Kidney (tissue), 14 donors: ENCODE results near the gene ADAM33. TPM values are rescaled to one million over a fixed set of nuclear protein-coding genes. Genes with fewer than 3 reads are reported as not detected.

Experiments used
- DNase-seq, 5 donors: peaks; one replicate each; pipeline ENCODE4 v3.0.0-alpha.2; 2013 to 2020
- FAIRE-seq: peaks from 2 replicates; lab custom pipeline; 2012; peaks lifted over from hg19 to GRCh38; lab: Jason Lieb, UNC
- H3K27ac ChIP-seq, 2 donors: one replicate each; pipeline ENCODE4 v1.7.0; 2013; ENCODE audit warnings: low read depth in 2 of 2, low read length in 2 of 2, inconsistent platforms in 1 of 2
- H3K27me3 ChIP-seq: one replicate; pipeline ENCODE4 v1.7.1; 2013; ENCODE audit warnings: low read length, inconsistent platforms; ENCODE audit not compliant: control insufficient read depth, insufficient read depth
- H3K36me3 ChIP-seq, 3 donors: one replicate each; pipeline versions ENCODE4 v1.7.0 to v1.7.1; 2013; ENCODE audit warnings: low read length in 3 of 3, control low read depth in 1 of 3, inconsistent platforms in 1 of 3; ENCODE audit not compliant: insufficient read depth in 3 of 3, control insufficient read depth in 2 of 3
- H3K4me1 ChIP-seq, 3 donors: one replicate each; pipeline versions ENCODE4 v1.7.0 to v1.7.1; 2013; ENCODE audit warnings: low read length in 3 of 3, inconsistent platforms in 1 of 3, low read depth in 1 of 3; ENCODE audit not compliant: control insufficient read depth in 2 of 3, insufficient read depth in 2 of 3
- H3K4me3 ChIP-seq, 3 donors: one replicate each; pipeline versions ENCODE4 v1.7.0 to v1.8.1; 2013; ENCODE audit warnings: low read length in 3 of 3, control low read depth in 1 of 3, inconsistent platforms in 1 of 3
- H3K9ac ChIP-seq, 3 donors: one replicate each; pipeline versions ENCODE4 v1.7.0 to v1.7.1; 2013; ENCODE audit warnings: low read length in 3 of 3, control low read depth in 1 of 3, inconsistent platforms in 1 of 3
- H3K9me3 ChIP-seq, 3 donors: one replicate each; pipeline versions ENCODE4 v1.7.0 to v1.7.1; 2013; ENCODE audit warnings: low read length in 3 of 3, control low read depth in 1 of 3, inconsistent platforms in 1 of 3; ENCODE audit not compliant: control insufficient read depth in 2 of 3, insufficient read depth in 1 of 3
- intact Hi-C: fragments of 100-400 bp; cut with DNase I; formaldehyde crosslinking; loops from one replicate; pipeline ENCODE4 v1.11.1; 2022
- polyA plus RNA-seq: library from polyadenylated mRNA; stranded (reverse); fragments of 350-450 nt; fragmentation: Illumina TruSeq; extraction: RNeasy Lipid Tissue Mini Kit (QIAGEN cat#74804); gene quantifications from one replicate; pipeline ENCODE4 v1.2.3, GENCODE V29; 2014; ENCODE audit warnings: low read depth, low replicate concordance; ENCODE audit not compliant: insufficient read depth
- total RNA-seq: library from RNA; stranded (reverse); fragmentation: NEBNext Ultra II Directional; extraction: Animal tissue kit (Norgen Biotek cat#: 25700); gene quantifications from one replicate; pipeline ENCODE4 v1.2.1, GENCODE V29; 2021
- TF ChIP-seq, protein P1 (sequence below): IDR thresholded peaks from 3 replicates; pipeline ENCODE4 v1.5.1; 2012; ENCODE audit warnings: mild to moderate bottlenecking, moderate library complexity, borderline replicate concordance; ENCODE audit not compliant: insufficient read depth; ENCODE audit errors: extremely low read depth
- donor health status: control.
- donor health status: control.
- donor health status: control.
- donor health status: control.
- donor health status: control.
- donor health status: DM: yes; HTN: yes; CAD: no.
- donor health status: Normal renal cell carcinoma (clear cell type).

ADAM33 gene
- total and polyA plus RNA-seq, 2 donors from 2014 or later = 4.1 to 4.3 TPM

DNA sequence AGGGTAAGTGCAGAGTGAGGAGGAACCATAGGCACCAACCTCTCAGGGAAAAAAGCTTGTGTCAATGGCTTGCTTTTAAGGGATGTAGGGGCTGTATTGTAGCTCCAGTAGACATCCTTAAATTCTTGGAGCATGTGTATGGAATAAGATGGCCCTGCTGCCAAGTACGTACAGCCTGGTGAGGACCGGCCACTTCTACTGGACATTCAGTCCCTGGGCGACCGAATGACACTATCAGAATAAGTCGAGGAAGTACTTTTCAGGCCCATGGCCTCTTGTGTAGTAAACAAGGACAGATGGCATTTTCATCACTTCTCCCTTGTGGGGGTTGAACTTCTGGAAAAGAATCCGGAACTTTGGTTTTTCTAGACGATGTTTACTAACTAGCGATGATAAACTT is 51.4 kb downstream of the ADAM33 start:
- Histone ChIP-seq H3K27me3 (no peaks in the 10 kb centered on the region), H3K36me3 (peaks cover 4 to 6% (median 6%) of the 10 kb centered on the region in 3 donors), H3K4me3 (no peak overlapping the region), H3K9me3 (no peaks in the 10 kb centered on the region), H3K27ac (no peak overlapping the region), H3K9ac (no peak overlapping the region), H3K4me1 (no peaks in the 10 kb centered on the region)
- DNase-seq (no peak), FAIRE-seq (no peak)
- TF ChIP-seq, protein P1, sequence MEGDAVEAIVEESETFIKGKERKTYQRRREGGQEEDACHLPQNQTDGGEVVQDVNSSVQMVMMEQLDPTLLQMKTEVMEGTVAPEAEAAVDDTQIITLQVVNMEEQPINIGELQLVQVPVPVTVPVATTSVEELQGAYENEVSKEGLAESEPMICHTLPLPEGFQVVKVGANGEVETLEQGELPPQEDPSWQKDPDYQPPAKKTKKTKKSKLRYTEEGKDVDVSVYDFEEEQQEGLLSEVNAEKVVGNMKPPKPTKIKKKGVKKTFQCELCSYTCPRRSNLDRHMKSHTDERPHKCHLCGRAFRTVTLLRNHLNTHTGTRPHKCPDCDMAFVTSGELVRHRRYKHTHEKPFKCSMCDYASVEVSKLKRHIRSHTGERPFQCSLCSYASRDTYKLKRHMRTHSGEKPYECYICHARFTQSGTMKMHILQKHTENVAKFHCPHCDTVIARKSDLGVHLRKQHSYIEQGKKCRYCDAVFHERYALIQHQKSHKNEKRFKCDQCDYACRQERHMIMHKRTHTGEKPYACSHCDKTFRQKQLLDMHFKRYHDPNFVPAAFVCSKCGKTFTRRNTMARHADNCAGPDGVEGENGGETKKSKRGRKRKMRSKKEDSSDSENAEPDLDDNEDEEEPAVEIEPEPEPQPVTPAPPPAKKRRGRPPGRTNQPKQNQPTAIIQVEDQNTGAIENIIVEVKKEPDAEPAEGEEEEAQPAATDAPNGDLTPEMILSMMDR = no peak
- intact Hi-C loops = no loop called here

DNA sequence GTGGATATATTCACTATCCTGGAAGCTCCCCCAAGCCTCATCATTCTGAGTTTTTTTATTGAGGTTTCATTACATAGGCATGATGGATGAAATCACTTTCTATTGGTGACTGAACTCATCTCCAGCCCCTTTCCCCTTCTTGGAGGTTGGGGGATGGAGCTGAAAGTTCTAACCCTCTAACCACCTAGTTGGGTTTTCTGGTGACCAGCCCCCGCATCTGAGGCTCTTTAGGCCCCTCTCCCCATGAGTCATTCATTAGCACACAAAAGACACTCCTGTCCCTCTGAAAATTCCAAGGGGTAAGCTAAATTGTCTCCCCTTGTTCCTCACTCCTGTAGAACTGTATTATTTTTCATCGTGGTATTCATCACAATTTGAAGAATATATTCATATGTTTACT is 51.9 kb downstream of the ADAM33 start:
- intact Hi-C loops = no loop called here
- peaks cover 4 to 6% (median 6%) of the 10 kb centered on the region in 3 donors for H3K36me3 ChIP-seq
- no peak overlapping the region for H3K9ac ChIP-seq
- FAIRE-seq = no peak
- H3K4me3 ChIP-seq = no peak overlapping the region
- H3K27me3 ChIP-seq = no peaks in the 10 kb centered on the region
- DNase-seq = no peak
- no peaks in the 10 kb centered on the region for H3K4me1 ChIP-seq
- no peak overlapping the region for H3K27ac ChIP-seq
- TF ChIP-seq, protein P1 = no peak
- no peaks in the 10 kb centered on the region for H3K9me3 ChIP-seq

DNA sequence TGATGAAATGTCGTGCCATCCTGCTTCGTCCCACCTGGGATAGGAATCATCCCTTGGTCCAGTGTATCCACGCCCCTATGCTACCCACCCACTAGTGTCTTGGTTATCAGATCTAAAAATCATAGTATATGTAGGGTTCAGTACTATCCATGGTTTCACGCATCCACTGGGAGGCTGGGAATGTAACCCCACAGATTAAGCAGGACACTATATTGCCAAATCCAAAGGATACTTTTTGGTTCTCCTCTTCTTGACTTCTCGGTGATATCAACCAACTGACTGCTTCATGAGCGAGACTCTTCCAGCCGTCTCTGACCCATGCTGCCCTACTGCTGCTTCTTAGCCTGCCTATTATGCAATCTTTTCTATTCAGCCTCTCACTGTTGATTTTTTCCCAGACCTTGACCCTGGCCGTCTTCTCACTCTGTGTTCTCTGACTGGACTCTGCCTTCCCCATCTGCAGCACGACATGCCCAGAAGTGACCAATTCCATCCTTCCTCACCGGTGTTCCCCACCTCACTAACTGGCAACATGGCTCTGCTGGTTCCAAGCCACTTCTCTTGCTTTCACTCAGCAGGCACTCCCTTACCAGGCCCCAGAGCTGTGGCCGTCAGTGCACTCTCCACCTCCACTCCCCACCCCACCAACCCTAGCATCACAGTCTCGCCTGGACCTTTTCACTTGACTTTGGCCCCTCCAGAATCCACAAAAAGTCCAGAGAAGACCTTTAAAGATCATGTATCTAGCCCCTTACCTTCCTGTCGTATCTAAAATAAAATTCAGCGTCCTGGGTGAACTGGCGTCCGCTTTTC is 53.1 kb downstream of the ADAM33 start:
- intact Hi-C loops = no loop called here
- FAIRE-seq = no peak
- no peak for DNase-seq
- no peak overlapping the region for H3K27ac ChIP-seq
- H3K36me3 ChIP-seq = peaks cover 6 to 9% (median 6%) of the 10 kb centered on the region in 3 donors
- H3K4me3 ChIP-seq = no peak overlapping the region
- H3K4me1 ChIP-seq = no peaks in the 10 kb centered on the region
- H3K9ac ChIP-seq = no peak overlapping the region
- H3K27me3 ChIP-seq = no peaks in the 10 kb centered on the region
- H3K9me3 ChIP-seq = no peaks in the 10 kb centered on the region
- TF ChIP-seq, protein P1 = no peak

DNA sequence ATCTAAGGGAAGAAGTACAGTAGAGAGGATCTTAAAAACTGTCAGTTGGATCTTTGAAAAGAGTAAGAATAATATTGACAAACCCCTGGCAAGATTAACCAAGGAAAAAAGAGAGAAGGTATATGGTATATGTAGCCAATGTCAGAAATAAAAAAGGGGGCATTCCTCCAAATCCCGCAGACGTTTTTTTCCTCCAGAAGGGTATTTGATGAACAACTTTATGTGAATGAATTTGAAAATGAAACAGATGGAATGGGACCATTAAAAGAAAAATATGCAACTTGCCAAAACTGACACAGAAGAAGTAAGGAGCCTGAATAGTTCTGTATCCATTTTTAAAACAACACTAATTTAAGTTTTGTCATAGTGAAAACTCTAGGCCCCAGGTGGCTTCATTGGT is 54.3 kb downstream of the ADAM33 start:
- Histone ChIP-seq H3K36me3 (peaks cover 4 to 9% (median 6%) of the 10 kb centered on the region in 3 donors), H3K9ac (no peak overlapping the region)

More for the DNA sequence above, 54.3 kb downstream of the ADAM33 start:
- TF ChIP-seq, protein P1 = no peak
- intact Hi-C loops = no loop called here
- DNase-seq = no peak
- Histone ChIP-seq H3K9me3 (no peaks in the 10 kb centered on the region), H3K4me3 (no peak overlapping the region), H3K27ac (no peak overlapping the region), H3K4me1 (no peaks in the 10 kb centered on the region), H3K27me3 (no peaks in the 10 kb centered on the region)
- FAIRE-seq = no peak
